Tibial nerve (tissue), 3 donors: ENCODE data around the gene VARS2.

Experiments
- POLR2A ChIP-seq, 2 donors: fragments of 450-650 bp; IDR thresholded peaks; one replicate each; pipeline ENCODE4 v1.6.1; 2017; ENCODE audit warnings: antibody characterized with exemption in 2 of 2, mild to moderate bottlenecking in 2 of 2, moderate library complexity in 2 of 2
- TF ChIP-seq, protein P1 (sequence below), 5 experiments: fragments of 200-600 bp in 3 of 5; fragments of 450-650 bp in 2 of 5; sonication (generic) in 3 of 5; IDR thresholded peaks; one replicate each; pipeline ENCODE4 v1.5.1; 2016 to 2019; ENCODE audit warnings: antibody characterized with exemption in 5 of 5, mild to moderate bottlenecking in 3 of 5, moderate library complexity in 2 of 5

DNA sequence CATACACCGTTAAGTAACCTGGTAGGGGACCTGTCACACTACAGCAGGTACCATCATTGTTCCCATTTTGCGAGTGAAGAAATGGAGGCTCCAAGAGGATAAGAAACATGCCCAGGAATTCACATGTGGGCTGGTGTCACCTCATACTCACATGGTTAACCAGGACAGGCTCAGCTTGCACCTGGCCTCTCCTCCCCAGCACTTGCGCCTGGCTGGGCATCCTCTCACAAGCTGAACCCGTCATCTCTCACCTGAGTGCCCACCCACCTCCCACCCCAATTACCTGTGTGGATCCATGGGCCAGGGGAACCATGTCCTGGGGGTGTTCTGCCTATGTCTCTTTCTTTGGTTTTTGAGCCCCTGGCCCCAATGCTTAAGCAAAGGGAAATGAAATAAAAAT, 16.5 kb downstream of the VARS2 start:
- TF ChIP-seq, protein P1, sequence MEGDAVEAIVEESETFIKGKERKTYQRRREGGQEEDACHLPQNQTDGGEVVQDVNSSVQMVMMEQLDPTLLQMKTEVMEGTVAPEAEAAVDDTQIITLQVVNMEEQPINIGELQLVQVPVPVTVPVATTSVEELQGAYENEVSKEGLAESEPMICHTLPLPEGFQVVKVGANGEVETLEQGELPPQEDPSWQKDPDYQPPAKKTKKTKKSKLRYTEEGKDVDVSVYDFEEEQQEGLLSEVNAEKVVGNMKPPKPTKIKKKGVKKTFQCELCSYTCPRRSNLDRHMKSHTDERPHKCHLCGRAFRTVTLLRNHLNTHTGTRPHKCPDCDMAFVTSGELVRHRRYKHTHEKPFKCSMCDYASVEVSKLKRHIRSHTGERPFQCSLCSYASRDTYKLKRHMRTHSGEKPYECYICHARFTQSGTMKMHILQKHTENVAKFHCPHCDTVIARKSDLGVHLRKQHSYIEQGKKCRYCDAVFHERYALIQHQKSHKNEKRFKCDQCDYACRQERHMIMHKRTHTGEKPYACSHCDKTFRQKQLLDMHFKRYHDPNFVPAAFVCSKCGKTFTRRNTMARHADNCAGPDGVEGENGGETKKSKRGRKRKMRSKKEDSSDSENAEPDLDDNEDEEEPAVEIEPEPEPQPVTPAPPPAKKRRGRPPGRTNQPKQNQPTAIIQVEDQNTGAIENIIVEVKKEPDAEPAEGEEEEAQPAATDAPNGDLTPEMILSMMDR (IDR thresholded peaks at IDR 0.05) = no peak
- TF ChIP-seq POLR2A (IDR thresholded peaks at IDR 0.05) = no peak
